GM23338 (cell line): ENCODE results near the gene RNASET2. TPM values are rescaled to one million over a fixed set of nuclear protein-coding genes. Genes with fewer than 3 reads are reported as not detected.

Experiments
- ATAC-seq: fragments of 200-7000 bp; cut with Tn5 transposase; 3 replicates; pipeline ENCODE4 v1.9.1; 2020
- DNase-seq: peaks from one replicate; pipeline ENCODE4 v3.0.0-alpha.2; 2015; ENCODE audit warnings: low spot score
- H2AFZ ChIP-seq: fragments of 200-600 bp; sonication (generic); 2 replicates; pipeline ENCODE4 v1.8.0; 2016; ENCODE audit warnings: antibody characterized with exemption, mild to moderate bottlenecking, moderate library complexity
- H3F3A ChIP-seq: fragments of 200-600 bp; sonication (generic); replicated peaks from 2 replicates; pipeline ENCODE4 v1.8.0; 2017; ENCODE audit warnings: antibody characterized with exemption, mixed run types, low read depth
- H3K27ac ChIP-seq: fragments of 200-600 bp; sonication (generic); 2 replicates; pipeline ENCODE4 v1.6.1; 2016; ENCODE audit warnings: low read depth
- H3K27me3 ChIP-seq: fragments of 200-600 bp; sonication (generic); 2 replicates; pipeline ENCODE4 v1.8.0; 2016; ENCODE audit warnings: mild to moderate bottlenecking, mixed run types, moderate library complexity; ENCODE audit not compliant: insufficient read depth
- H3K36me3 ChIP-seq: fragments of 200-600 bp; sonication (generic); 2 replicates; pipeline ENCODE4 v1.8.0; 2016; ENCODE audit warnings: mild to moderate bottlenecking; ENCODE audit not compliant: insufficient read depth
- H3K4me1 ChIP-seq: fragments of 200-600 bp; sonication (generic); 2 replicates; pipeline ENCODE4 v1.8.0; 2016; ENCODE audit warnings: mild to moderate bottlenecking, moderate library complexity; ENCODE audit not compliant: insufficient read depth
- H3K4me2 ChIP-seq: fragments of 200-600 bp; sonication (generic); 2 replicates; pipeline ENCODE4 v1.7.1; 2017; ENCODE audit warnings: mixed run types
- H3K4me3 ChIP-seq: fragments of 200-600 bp; sonication (generic); 2 replicates; pipeline ENCODE4 v1.6.1; 2016; ENCODE audit warnings: mixed run types
- H3K79me2 ChIP-seq: fragments of 200-600 bp; sonication (generic); replicated peaks from 2 replicates; pipeline ENCODE4 v1.8.0; 2017; ENCODE audit warnings: mild to moderate bottlenecking; ENCODE audit not compliant: insufficient read depth
- H3K9me2 ChIP-seq: fragments of 200-600 bp; sonication (generic); 2 replicates; pipeline ENCODE4 v1.8.0; 2017; ENCODE audit not compliant: insufficient read depth
- H4K20me1 ChIP-seq: fragments of 200-600 bp; sonication (generic); replicated peaks from 2 replicates; pipeline ENCODE4 v1.8.0; 2017; ENCODE audit warnings: mild to moderate bottlenecking; ENCODE audit not compliant: insufficient read depth
- H3K27ac Mint-ChIP-seq: 2 replicates; pipeline ENCODE4 v1.8.0; 2020; ENCODE audit warnings: inconsistent platforms, mild to moderate bottlenecking, moderate library complexity, mixed read lengths
- H3K27me3 Mint-ChIP-seq: 3 replicates; pipeline ENCODE4 v1.8.0; 2022; ENCODE audit warnings: low read depth, mild to moderate bottlenecking, moderate library complexity, mixed read lengths, inconsistent platforms; ENCODE audit not compliant: insufficient read depth, poor library complexity
- H3K36me3 Mint-ChIP-seq: 3 replicates; pipeline ENCODE4 v1.8.0; 2021; ENCODE audit warnings: low read depth, mild to moderate bottlenecking, inconsistent platforms, moderate library complexity, mixed read lengths
- H3K4me1 Mint-ChIP-seq: 3 replicates; pipeline ENCODE4 v1.8.0; 2020; ENCODE audit warnings: mild to moderate bottlenecking, inconsistent platforms, mixed read lengths
- H3K4me3 Mint-ChIP-seq: 3 replicates; pipeline ENCODE4 v1.8.0; 2021; ENCODE audit warnings: moderate library complexity, mild to moderate bottlenecking, inconsistent platforms, mixed read lengths
- H3K9me3 Mint-ChIP-seq: 3 replicates; pipeline ENCODE4 v1.8.0; 2020; ENCODE audit warnings: moderate library complexity, mild to moderate bottlenecking, inconsistent platforms, mixed read lengths
- CREB1 ChIP-seq: fragments of 250-450 bp; sonication (Bioruptor Pico); IDR thresholded peaks from 2 replicates; pipeline ENCODE4 v1.5.0; 2020; ENCODE audit warnings: low read depth, mild to moderate bottlenecking, moderate library complexity
- CTCF ChIP-seq, 2 experiments: fragments of 200-600 bp in 1 of 2; sonication (generic) in 1 of 2; conservative IDR thresholded peaks; 2 replicates each; pipeline versions ENCODE4 v1.5.1 to v1.6.1; 2016 to 2017; ENCODE audit warnings: antibody characterized with exemption in 2 of 2, low read depth in 2 of 2, mild to moderate bottlenecking in 2 of 2, moderate library complexity in 1 of 2
- ETS1 ChIP-seq: IDR thresholded peaks from 2 replicates; pipeline ENCODE4 v1.6.1; 2016; ENCODE audit warnings: antibody characterized with exemption
- EZH2 ChIP-seq: fragments of 200-600 bp; sonication (generic); IDR thresholded peaks from one replicate; pipeline ENCODE4 v1.8.0; 2017; ENCODE audit warnings: antibody characterized with exemption, mild to moderate bottlenecking, low read depth; ENCODE audit not compliant: unreplicated experiment
- EZH2phosphoT487 ChIP-seq: fragments of 200-600 bp; sonication (generic); IDR thresholded peaks from one replicate; pipeline ENCODE4 v1.8.1; 2018; ENCODE audit warnings: antibody characterized with exemption; ENCODE audit not compliant: unreplicated experiment
- NANOG ChIP-seq: IDR thresholded peaks from 2 replicates; pipeline ENCODE4 v1.6.1; 2016; ENCODE audit warnings: antibody characterized with exemption, borderline replicate concordance
- POLR2AphosphoS5 ChIP-seq: IDR thresholded peaks from 2 replicates; pipeline ENCODE4 v1.6.1; 2016; ENCODE audit warnings: antibody characterized with exemption, low read depth
- STAT1 ChIP-seq: IDR thresholded peaks from one replicate; pipeline ENCODE4 v1.6.1; 2016; ENCODE audit warnings: antibody characterized with exemption; ENCODE audit not compliant: unreplicated experiment
- ZNF114 ChIP-seq: fragments of 250-450 bp; sonication (Bioruptor Pico); IDR thresholded peaks from 2 replicates; pipeline ENCODE4 v1.5.0; 2020; ENCODE audit warnings: mild to moderate bottlenecking, moderate library complexity
- ZNF331 ChIP-seq: fragments of 250-450 bp; sonication (Bioruptor Pico); IDR thresholded peaks from 2 replicates; pipeline ENCODE4 v1.5.0; 2020; ENCODE audit warnings: low read depth, mild to moderate bottlenecking, moderate library complexity
- polyA plus RNA-seq: library from polyadenylated mRNA; unstranded; fragments of >200 nt; fragmentation: Nextera tagmentation; extraction: Ambion mirVana; gene quantifications from 2 replicates; pipeline ENCODE4 v1.2.1, GENCODE V29; 2016
- total RNA-seq: library from RNA; depleted of rRNA; stranded (reverse); fragments of >200 nt; shearing (Covaris generic); gene quantifications from 2 replicates; pipeline ENCODE4 v1.2.3, GENCODE V29; 2014

The RNASET2 gene
- total and polyA plus RNA-seq, 2 experiments from 2014 or later: 40.5 to 62.8 TPM

GRCh38 chr6:166997768-166998255, 41.5 kb upstream of the RNASET2 start (continued):
- peak; percentile 19 to 33; a peak in 2 of 4 replicates for TF ChIP-seq CTCF (conservative IDR thresholded peaks at IDR 0.05; ENCODE audit: low read depth in 2 of 2)
- TF ChIP-seq ZNF114: no peak
- no peak for TF ChIP-seq CREB1 (CRISPR knock-in tag)
- TF ChIP-seq NANOG: no peak
- no peak for TF ChIP-seq ETS1

- Histone ChIP-seq H4K20me1 (peaks cover 12% of the 10 kb centered on the region), H3K4me3 (peak overlapping the region; percentile 75), H3F3A (peaks cover 5% of the 10 kb centered on the region; the same call in 1 of the 2 replicates), H3K79me2 (peaks cover 81% of the 10 kb centered on the region), H3K36me3 (no peaks in the 10 kb centered on the region; the same call in 1 of the 2 replicates), H3K4me2 (peak overlapping the region; percentile 90), H3K9me2 (no peaks in the 10 kb centered on the region), H3K27me3 (no peaks in the 10 kb centered on the region), H3K4me1 (peaks cover 6% of the 10 kb centered on the region), H2AFZ (no peak overlapping the region), H3K27ac (no peak overlapping the region)
- Mint-ChIP-seq H3K27ac (no peak overlapping the region), H3K9me3 (no peaks in the 10 kb centered on the region), H3K4me1 (peaks cover 30% of the 10 kb centered on the region), H3K36me3 (peaks cover 55% of the 10 kb centered on the region), H3K4me3 (peak overlapping the region; percentile 75), H3K27me3 (peaks cover 3% of the 10 kb centered on the region)
- no peak for DNase-seq
- ATAC-seq: no peak
- TF ChIP-seq ETS1 (no peak), ZNF331 (CRISPR knock-in tag) (no peak), EZH2 (no peak), CTCF (conservative IDR thresholded peaks at IDR 0.05; ENCODE audit: low read depth in 2 of 2) (no peak), POLR2AphosphoS5 (no peak), ZNF114 (no peak), STAT1 (no peak), EZH2phosphoT487 (no peak)
These were observed 41.0 kb upstream of the RNASET2 start for GRCh38 chr6:166997348-166997747.
